ENCODE data around the gene SAMHD1.

The SAMHD1 gene

DNA sequence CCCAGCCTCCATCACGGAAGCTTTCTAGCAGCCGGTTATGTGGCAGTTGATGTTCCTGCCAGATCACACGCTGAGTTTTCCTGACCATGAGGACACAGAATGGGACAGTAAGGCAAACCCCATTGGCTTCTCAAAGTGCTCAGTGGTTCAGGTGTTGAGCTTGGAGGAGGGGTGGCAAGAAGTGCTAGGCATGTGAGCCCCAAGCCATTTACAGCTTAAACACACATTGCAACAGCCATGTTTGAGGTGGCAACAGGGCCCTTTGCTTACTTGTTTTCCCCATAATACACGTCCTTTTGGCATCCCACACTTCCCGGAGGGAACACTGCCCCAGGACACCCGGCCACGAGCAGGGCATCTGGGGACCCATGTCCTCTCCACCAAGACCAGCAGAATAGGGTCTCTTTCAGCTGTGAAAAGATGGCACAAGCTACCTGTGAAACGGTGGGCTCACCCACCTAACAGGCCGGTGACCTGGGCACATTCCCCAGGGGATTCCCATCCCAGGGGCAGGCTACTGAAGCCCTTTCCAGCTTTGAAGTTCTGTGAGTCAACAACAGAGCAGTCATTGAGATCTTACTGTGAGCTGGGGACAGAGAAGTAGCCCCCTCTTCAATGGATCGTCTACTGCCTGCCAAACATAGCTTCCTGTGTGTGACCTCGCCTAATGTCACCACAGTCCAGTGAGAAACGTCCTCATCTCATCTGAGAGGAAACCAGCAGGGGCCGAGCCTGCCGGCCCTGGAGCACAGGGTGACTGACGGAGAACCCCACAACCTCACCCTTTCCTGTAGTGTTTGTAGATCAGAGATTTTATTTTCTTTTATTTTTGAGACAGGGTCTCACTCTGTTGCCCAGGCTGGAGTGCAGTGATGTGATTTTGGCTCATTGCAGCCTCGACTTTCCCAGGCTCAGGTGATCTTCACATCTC lies 79.6 kb downstream of the SAMHD1 start:
- DNase-seq, result no peak

GRCh38 chr20:36866681-36867495 lies 84.6 kb downstream of the SAMHD1 start:
- no peak for DNase-seq

- no peak for DNase-seq
These were observed 85.3 kb downstream of the SAMHD1 start for GRCh38 chr20:36866164-36866563.

DNA sequence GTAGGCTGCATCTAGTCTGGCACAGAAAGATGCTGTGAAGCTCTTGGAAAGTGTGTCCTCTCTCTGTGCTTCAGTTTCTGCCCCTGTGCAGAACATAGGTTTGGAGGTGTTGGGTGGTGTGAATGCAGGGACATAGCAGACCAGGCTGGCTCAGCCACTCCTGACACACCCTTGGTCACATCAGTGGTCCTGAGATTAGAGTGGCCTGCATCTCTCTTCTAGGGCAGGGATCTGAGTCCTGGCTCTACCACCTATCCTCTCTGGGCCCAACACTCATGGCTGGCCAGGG lies 85.7 kb downstream of the SAMHD1 start:
- DNase-seq, result no peak

DNA sequence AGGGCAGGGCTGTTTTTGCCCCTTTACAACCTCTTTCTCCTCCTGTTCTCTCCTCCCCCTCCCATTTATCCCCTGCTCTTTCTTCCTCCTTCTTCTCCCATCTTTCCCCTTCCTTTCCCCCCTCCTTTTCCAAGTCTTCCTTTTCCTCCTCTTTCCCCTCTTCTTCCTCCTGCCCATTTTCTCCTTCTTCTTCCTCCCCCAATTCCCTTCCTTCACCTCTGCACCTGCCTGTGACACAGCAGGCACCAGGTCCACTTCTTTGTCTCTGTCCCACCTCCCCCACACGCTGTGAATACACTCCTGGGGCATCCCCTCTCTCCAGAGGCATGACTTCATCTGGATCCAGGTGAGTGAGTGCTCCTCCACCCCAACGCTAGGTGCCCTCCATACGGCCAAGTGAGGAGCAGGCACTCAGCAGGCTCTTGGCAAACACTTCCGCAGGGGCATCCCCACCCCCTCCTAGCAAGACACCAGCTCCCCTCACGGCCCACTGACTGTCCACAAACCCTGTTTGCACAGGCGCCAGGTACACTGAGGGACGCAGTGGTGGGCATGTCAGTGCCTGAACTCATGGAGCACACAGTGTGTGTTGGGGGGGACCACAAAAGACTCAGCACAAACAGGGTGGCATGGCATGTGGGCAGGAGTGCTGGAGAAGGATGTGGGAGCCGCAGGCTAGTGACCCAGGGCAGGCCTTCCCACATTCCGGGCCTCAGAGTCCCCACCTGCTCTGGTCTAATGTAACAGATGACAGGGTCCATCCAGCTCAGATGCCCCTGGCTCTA lies 86.2 kb downstream of the SAMHD1 start:
- no peak for DNase-seq

- no peak for DNase-seq
These were observed 88.4 kb downstream of the SAMHD1 start for GRCh38 chr20:36862857-36863668.

DNA sequence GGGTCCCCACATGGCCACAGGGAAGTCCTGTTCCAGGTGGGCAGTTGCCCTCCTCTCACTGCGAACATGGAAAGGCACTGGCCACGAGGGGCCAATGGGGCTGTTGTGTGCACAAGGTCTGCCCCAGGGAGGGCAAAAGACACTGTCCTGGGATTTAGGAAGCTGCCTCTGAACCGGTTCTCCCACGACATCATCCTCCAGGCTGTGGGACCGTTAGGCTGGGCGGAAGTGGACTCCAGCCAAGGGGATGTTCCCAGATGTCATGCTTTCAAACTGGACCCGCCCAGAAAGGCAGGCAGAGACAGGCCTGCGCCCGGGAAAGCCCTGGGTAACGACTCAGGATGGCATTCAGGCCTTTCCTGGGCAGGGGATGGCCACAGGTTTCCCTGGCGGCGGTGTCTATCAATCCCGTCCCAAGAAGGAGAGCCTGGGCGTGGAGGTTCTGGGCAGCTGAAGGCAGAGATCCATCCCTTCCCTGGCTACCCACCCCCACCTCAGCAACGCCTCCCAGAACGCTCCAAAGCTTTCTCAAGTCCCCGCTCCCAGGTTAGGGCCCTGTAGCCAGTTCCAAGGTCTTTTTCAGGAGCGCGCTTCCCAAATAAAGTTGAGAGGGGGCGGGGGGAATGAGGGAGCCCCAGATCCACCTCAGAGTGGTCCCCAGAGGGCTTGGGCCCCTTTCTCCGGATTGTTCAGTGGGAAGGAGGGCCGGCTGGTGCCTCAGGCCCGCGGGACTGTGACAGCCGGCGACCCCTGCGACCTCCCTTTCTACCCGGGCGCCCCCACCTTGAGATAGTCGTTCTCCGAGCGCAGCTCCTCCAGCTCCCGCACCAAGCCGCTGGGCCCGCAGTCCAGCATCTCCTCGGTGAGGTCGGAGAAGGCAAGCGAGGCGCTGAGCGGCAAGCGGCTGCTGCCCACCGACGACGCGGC lies 89.4 kb downstream of the SAMHD1 start:
- no peak for DNase-seq

DNA sequence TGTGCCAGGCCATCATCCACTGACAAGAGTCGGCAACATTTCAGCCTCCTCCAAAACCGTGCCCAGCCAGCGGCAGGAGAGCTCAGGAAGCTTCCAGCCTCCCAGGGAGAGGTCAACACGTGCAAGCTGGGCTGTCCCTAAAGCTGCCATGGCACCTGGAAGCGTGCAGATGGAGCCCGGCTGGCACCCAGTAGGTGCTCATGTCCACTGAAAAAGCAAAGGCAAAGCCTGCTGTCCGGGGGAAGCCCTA lies 90.0 kb downstream of the SAMHD1 start:
- DNase-seq, result no peak

- no peak for DNase-seq
These were observed 90.5 kb downstream of the SAMHD1 start for GRCh38 chr20:36860811-36861624.

- DNase-seq, result no peak
These were observed 91.2 kb downstream of the SAMHD1 start for GRCh38 chr20:36860339-36860738.

GRCh38 chr20:36859700-36860330 lies 91.7 kb downstream of the SAMHD1 start:
- no peak for DNase-seq

DNA sequence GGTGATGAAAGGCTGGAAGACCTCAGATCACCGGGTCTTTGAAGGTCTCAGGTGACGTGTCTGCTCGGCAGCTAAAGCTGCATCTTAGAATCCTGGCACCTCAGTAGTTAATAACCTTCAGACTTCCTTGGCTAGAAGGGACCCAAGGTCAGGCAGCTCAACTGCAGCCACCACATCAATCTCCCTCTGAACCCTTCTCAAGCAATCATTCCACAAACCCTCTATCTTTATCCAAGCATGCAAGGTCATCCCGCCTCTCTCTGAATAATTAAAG lies 92.3 kb downstream of the SAMHD1 start:
- DNase-seq, result no peak

- peak; percentile 30 for DNase-seq
These were observed 94.5 kb downstream of the SAMHD1 start for GRCh38 chr20:36856691-36857635.

- no peak for DNase-seq
These were observed 95.3 kb downstream of the SAMHD1 start for GRCh38 chr20:36856195-36856594.

- DNase-seq, result no peak
These were observed 96.3 kb downstream of the SAMHD1 start for GRCh38 chr20:36855241-36855657.

DNA sequence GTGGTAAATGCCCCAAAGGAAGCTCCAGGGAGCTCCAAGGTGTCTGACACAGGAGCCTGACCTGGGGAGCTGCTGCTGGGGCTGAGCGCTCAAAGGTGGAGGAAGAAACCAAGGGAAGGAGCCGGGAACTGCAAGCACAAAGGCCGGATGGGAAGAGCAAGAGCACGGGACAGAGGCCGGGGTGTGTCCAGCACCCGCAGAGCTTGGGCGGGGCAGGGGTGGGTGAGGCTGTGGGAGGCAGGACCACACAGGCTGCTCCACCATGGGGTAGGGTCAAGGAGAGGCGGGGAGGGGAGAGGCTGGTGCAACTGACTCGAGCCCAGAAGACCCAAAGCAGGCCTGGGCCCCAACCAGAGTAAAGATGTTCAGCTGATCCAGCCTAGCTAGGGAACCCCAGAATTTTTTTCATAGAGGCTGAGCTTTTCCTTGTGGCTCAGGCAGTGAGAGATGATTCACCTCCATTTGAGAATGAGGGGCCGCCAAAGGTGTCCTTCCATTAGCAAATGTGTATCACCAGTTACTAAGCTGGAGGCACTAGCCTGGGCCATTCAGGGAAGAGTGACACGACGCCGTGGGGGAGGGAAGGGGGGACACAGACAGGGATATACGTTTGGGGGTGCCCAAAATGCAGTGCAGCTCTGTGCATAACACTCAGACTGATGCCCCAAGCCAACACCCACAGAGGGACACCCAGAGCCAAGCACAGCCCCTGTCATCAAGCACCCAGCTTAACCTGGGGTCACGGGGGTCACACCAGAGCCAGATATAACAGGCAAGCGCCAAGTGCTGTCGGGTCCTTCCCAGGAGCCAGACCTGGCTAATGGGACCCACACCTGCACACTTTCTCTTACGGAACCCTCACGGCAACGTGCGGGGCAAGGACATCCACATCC lies 96.9 kb downstream of the SAMHD1 start:
- no peak for DNase-seq

DNA sequence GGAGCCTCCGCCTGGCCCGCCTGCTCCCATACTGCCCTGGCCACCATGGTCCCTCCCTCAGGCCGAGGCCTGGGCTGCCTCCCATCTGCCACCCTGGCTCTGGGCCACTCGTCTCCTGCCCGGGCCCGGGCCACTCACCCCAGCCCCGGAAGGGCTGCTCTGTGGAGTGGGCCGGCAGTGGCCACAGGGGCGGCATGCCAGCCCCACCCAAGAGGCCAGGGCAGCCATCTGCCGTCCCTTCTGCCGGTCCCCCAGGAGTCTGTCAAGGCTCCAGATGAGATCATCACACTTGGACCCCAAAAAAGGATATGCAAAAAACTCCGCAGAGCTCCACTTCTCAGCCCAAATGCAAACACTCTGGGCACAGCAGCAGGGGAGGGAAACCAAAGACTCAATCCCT lies 99.3 kb downstream of the SAMHD1 start:
- no peak for DNase-seq

- DNase-seq, result no peak
These were observed 100.0 kb downstream of the SAMHD1 start for GRCh38 chr20:36851490-36851889.
